GM12878 (cell line): ENCODE data around the gene LSM14A.

Source experiments
- ATF3 ChIP-seq: IDR thresholded peaks from 2 replicates; pipeline ENCODE4 v1.6.1; 2011; ENCODE audit warnings: low read depth, mild to moderate bottlenecking, low read length, moderate library complexity, borderline replicate concordance; ENCODE audit errors: extremely low read depth
- BCL11A ChIP-seq: IDR thresholded peaks from 2 replicates; pipeline ENCODE4 v1.6.1; 2011; ENCODE audit warnings: low read depth, low read length
- CTCF ChIP-seq, 3 experiments: IDR thresholded peaks in 2 of 3; conservative IDR thresholded peaks in 1 of 3; 2 replicates each; pipeline ENCODE4 v1.5.1; 2011; ENCODE audit warnings: low read depth in 3 of 3, low read length in 3 of 3, mild to moderate bottlenecking in 3 of 3, control low read depth in 2 of 3, moderate library complexity in 2 of 3, inconsistent platforms in 1 of 3, mixed read lengths in 1 of 3; ENCODE audit not compliant: control insufficient read depth in 2 of 3, insufficient read depth in 1 of 3; ENCODE audit errors: extremely low read depth in 1 of 3
- EGR1 ChIP-seq, 2 experiments: IDR thresholded peaks; 1 replicate in 1 of 2; 2 replicates in 1 of 2; pipeline ENCODE4 v1.6.1; 2011 to 2012; ENCODE audit warnings: low read depth in 2 of 2, low read length in 2 of 2, borderline replicate concordance in 1 of 2, mild to moderate bottlenecking in 1 of 2, moderate library complexity in 1 of 2
- EP300 ChIP-seq, 2 experiments: fragments of 150-350 bp in 1 of 2; IDR thresholded peaks; 2 replicates each; pipeline ENCODE4 v1.6.1; 2011 to 2012; ENCODE audit warnings: low read depth in 2 of 2, low read length in 2 of 2, borderline replicate concordance in 1 of 2, improper control_type of control experiment in 1 of 2, inconsistent platforms in 1 of 2; ENCODE audit not compliant: control insufficient read depth in 1 of 2
- EZH2 ChIP-seq: IDR thresholded peaks from 2 replicates; pipeline ENCODE4 v1.6.1; 2012; ENCODE audit warnings: low read depth, mild to moderate bottlenecking, control low read depth, inconsistent platforms, low read length, borderline replicate concordance; ENCODE audit not compliant: control insufficient read depth
- MTA3 ChIP-seq: IDR thresholded peaks from 2 replicates; pipeline ENCODE4 v1.6.1; 2012; ENCODE audit warnings: low read length, inconsistent platforms, borderline replicate concordance
- MYB ChIP-seq: fragments of 150-350 bp; IDR thresholded peaks from 2 replicates; pipeline ENCODE4 v1.6.1; 2014; ENCODE audit warnings: mild to moderate bottlenecking, low read depth, low read length, borderline replicate concordance
- NR2C2 ChIP-seq: IDR thresholded peaks from 2 replicates; pipeline ENCODE4 v1.6.1; 2011; ENCODE audit warnings: borderline replicate concordance, low read depth; ENCODE audit not compliant: control insufficient read depth, insufficient read length
- NRF1 ChIP-seq: conservative IDR thresholded peaks from 2 replicates; pipeline ENCODE4 v1.6.1; 2011; ENCODE audit warnings: mild to moderate bottlenecking, low read depth, low read length, improper control_type of control experiment
- REST ChIP-seq: IDR thresholded peaks from 2 replicates; pipeline ENCODE4 v1.6.1; 2012; ENCODE audit warnings: mild to moderate bottlenecking, low read depth, low read length
- SREBF2 ChIP-seq: IDR thresholded peaks from 2 replicates; pipeline ENCODE4 v1.6.1; 2012; ENCODE audit warnings: mild to moderate bottlenecking, low read length
- ZNF622 ChIP-seq: fragments of 450-650 bp; IDR thresholded peaks from 2 replicates; pipeline ENCODE4 v1.6.1; 2017; ENCODE audit warnings: mild to moderate bottlenecking, inconsistent platforms

GRCh38 chr19:34215006-34215665 is 42.8 kb downstream of the LSM14A start:
- TF ChIP-seq MYB: no peak
- TF ChIP-seq NRF1: no peak
- no peak for TF ChIP-seq REST
- TF ChIP-seq SREBF2: no peak
- TF ChIP-seq ZNF622: no peak
- no peak for TF ChIP-seq CTCF (IDR thresholded peaks at IDR 0.05 in 2 of 3, conservative IDR thresholded peaks at IDR 0.05 in 1 of 3; ENCODE audit: control insufficient read depth in 2 of 3, extremely low read depth in 1 of 3, insufficient read depth in 1 of 3, low read depth in 3 of 3, low read length in 3 of 3)
- no peak for TF ChIP-seq EGR1 (IDR thresholded peaks at IDR 0.05; ENCODE audit: borderline replicate concordance in 1 of 2, low read depth in 2 of 2, low read length in 2 of 2)
- TF ChIP-seq EP300 (IDR thresholded peaks at IDR 0.05; ENCODE audit: borderline replicate concordance in 1 of 2, control insufficient read depth in 1 of 2, low read depth in 2 of 2, low read length in 2 of 2): no peak
- no peak for TF ChIP-seq MTA3
- TF ChIP-seq EZH2: no peak
- no peak for TF ChIP-seq BCL11A
- no peak for TF ChIP-seq NR2C2
- no peak for TF ChIP-seq ATF3
